Measurements from ENCODE around the gene DNASE2B. TPM values are rescaled to one million over a fixed set of nuclear protein-coding genes. Genes with fewer than 3 reads are reported as not detected.

The DNASE2B gene
- total RNA-seq, 4 donors from 2014 or later, result 0.64 to 1.9 TPM; not detected in 2

DNA sequence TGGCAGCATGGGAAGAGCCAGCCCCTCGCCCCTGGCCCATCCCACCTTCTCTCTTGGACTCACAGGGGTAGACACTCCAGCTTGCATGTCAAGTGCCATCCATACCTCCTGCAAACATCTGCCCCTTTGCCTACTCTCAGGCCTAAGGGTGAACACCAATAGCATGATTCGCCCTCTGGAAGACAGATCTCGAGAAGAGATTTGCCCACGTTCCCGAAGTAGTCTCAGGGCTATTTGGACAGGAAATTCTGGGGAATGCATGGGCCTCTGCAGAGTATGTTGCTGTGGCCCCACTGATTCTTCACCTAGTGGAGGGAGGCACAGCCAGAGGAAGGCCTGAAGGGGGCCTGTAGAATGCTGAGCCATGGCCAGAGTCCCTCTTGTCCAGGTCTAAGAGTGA is 29.8 kb upstream of the DNASE2B start:
- H3K27ac ChIP-seq, result no peak overlapping the region
- H3K9me3 ChIP-seq, result no peaks in the 10 kb centered on the region
- intact Hi-C loops (cut with DNase I; ENCODE audit: low total_unique reads), result no loop called here
- H3K4me1 ChIP-seq, result peaks cover 0 to 14% (median 8%) of the 10 kb centered on the region in 4 donors
- in situ Hi-C loops (cut with MboI; ENCODE audit: low pct_ligation_motif_present in 1 of 4, low pct_unique_long_range_greater_than_20kb in 1 of 4, low sequenced_read_pairs in 3 of 4), result no loop called here
- TF ChIP-seq POLR2AphosphoS5 (IDR thresholded peaks at IDR 0.05) (no peak), POLR2A (IDR thresholded peaks at IDR 0.05) (no peak)
- DNase-seq, result no peak
- H3K4me3 ChIP-seq, result no peak overlapping the region
- WGBS, 2 donors (ENCODE audit: low coverage in 1 of 2), result 97 to 100% methylated on average over 2 to 5 of the region's 5 CpGs
- no peaks in the 10 kb centered on the region for H3K27me3 ChIP-seq
- H3K36me3 ChIP-seq, result no peaks in the 10 kb centered on the region

DNA sequence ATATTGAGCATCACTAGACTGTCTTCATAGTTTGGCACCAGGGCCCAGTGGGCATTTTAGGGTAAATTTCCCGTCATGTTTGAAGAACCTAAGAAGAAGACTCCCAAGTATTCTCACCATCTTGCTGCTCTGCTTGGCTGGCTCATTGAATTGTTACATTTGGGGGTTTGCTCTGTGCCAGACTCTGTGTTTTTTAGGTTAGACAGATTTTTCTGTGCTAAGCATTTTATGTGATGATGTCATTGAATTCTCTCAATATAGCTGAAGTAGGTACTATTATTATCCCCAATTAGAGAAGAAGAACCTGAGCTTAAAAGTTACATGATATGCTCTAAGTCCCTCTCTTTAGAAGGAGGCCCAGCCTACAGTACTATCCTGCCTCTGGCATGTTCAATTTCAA is 28.0 kb upstream of the DNASE2B start:
- TF ChIP-seq EP300 (IDR thresholded peaks at IDR 0.05; ENCODE audit: low read depth) (no peak), POLR2AphosphoS5 (IDR thresholded peaks at IDR 0.05) (no peak), POLR2A (IDR thresholded peaks at IDR 0.05) (no peak)
- TF ChIP-seq, protein P1, sequence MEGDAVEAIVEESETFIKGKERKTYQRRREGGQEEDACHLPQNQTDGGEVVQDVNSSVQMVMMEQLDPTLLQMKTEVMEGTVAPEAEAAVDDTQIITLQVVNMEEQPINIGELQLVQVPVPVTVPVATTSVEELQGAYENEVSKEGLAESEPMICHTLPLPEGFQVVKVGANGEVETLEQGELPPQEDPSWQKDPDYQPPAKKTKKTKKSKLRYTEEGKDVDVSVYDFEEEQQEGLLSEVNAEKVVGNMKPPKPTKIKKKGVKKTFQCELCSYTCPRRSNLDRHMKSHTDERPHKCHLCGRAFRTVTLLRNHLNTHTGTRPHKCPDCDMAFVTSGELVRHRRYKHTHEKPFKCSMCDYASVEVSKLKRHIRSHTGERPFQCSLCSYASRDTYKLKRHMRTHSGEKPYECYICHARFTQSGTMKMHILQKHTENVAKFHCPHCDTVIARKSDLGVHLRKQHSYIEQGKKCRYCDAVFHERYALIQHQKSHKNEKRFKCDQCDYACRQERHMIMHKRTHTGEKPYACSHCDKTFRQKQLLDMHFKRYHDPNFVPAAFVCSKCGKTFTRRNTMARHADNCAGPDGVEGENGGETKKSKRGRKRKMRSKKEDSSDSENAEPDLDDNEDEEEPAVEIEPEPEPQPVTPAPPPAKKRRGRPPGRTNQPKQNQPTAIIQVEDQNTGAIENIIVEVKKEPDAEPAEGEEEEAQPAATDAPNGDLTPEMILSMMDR (IDR thresholded peaks at IDR 0.05), result no peak
- WGBS, 2 donors (ENCODE audit: low coverage in 1 of 2), result 88 to 100% methylated on average over 1 of the region's 1 CpG
- intact Hi-C loops (cut with DNase I; ENCODE audit: low total_unique reads), result no loop called here
- DNase-seq, result no peak
- Histone ChIP-seq H3K36me3 (no peaks in the 10 kb centered on the region), H3K4me3 (no peak overlapping the region), H3K4me1 (peaks cover 0 to 14% (median 10%) of the 10 kb centered on the region in 4 donors), H3K27me3 (no peaks in the 10 kb centered on the region), H3K27ac (no peak overlapping the region), H3K9me3 (no peaks in the 10 kb centered on the region)
- in situ Hi-C loops (cut with MboI; ENCODE audit: low pct_ligation_motif_present in 1 of 4, low pct_unique_long_range_greater_than_20kb in 1 of 4, low sequenced_read_pairs in 3 of 4), result no loop called here

- 91 to 93% methylated on average over 4 of the region's 4 CpGs for WGBS, 2 donors (ENCODE audit: low coverage in 1 of 2)
- no peaks in the 10 kb centered on the region for H3K9me3 ChIP-seq
- peaks cover 0 to 7% (median 4%) of the 10 kb centered on the region in 4 donors for H3K4me1 ChIP-seq
- H3K27ac ChIP-seq, result no peak overlapping the region
- no peak for DNase-seq
- no peak overlapping the region for H3K4me3 ChIP-seq
- TF ChIP-seq POLR2A (IDR thresholded peaks at IDR 0.05) (no peak), POLR2AphosphoS5 (IDR thresholded peaks at IDR 0.05) (no peak), EP300 (IDR thresholded peaks at IDR 0.05; ENCODE audit: low read depth) (no peak)
- TF ChIP-seq, protein P1 (IDR thresholded peaks at IDR 0.05), result no peak
- H3K27me3 ChIP-seq, result no peaks in the 10 kb centered on the region
- in situ Hi-C loops (cut with MboI; ENCODE audit: low pct_ligation_motif_present in 1 of 4, low pct_unique_long_range_greater_than_20kb in 1 of 4, low sequenced_read_pairs in 3 of 4), result no loop called here
- H3K36me3 ChIP-seq, result no peaks in the 10 kb centered on the region
- intact Hi-C loops (cut with DNase I; ENCODE audit: low total_unique reads), result no loop called here
Observed at GRCh38 chr1:84370831-84371394, 27.4 kb upstream of the DNASE2B start.

DNA sequence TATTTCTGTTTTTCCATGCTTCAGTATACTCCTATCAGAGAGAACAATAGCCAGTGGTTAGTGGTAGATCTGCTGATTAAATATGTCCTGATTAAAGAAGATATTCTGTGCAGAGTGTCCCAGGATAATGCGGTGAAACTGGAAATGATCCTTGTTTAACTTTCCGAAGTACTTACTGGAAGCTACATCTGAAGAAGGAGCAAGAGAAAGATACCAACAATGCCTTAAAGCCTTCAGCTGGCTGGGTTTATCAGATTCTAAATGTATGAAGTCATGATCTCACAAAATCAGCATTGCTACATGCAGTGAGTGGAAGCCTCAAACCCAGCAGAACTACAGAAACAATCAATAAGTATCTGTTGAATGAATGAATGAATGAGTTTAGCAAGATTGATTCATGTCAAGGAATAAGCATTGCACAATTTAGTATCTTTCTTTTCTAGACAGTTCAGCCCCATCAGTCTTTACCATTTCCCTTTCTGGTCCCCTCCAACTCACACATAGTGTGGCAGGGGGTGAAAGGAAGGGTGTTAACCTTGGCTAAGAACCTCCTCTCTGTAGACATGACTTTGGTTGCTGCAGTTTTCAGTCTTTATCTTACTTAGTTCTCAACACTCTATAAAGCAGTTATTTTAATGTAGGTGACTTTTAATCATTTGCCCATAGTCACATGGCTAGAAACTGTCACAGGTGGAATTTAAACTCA is 24.7 kb upstream of the DNASE2B start:
- no peak overlapping the region for H3K27ac ChIP-seq
- H3K4me1 ChIP-seq, result peaks cover 0 to 4% (median 0%) of the 10 kb centered on the region in 4 donors
- intact Hi-C loops (cut with DNase I; ENCODE audit: low total_unique reads), result no loop called here
- TF ChIP-seq POLR2A (IDR thresholded peaks at IDR 0.05), result no peak
- TF ChIP-seq POLR2AphosphoS5 (IDR thresholded peaks at IDR 0.05), result no peak
- TF ChIP-seq, protein P1 (IDR thresholded peaks at IDR 0.05), result no peak
- TF ChIP-seq EP300 (IDR thresholded peaks at IDR 0.05; ENCODE audit: low read depth), result no peak
- in situ Hi-C loops (cut with MboI; ENCODE audit: low pct_ligation_motif_present in 1 of 4, low pct_unique_long_range_greater_than_20kb in 1 of 4, low sequenced_read_pairs in 3 of 4), result no loop called here
- H3K4me3 ChIP-seq, result no peak overlapping the region
- no peaks in the 10 kb centered on the region for H3K36me3 ChIP-seq
- no peaks in the 10 kb centered on the region for H3K9me3 ChIP-seq
- DNase-seq, result no peak
- WGBS, 2 donors (ENCODE audit: low coverage in 1 of 2), result 38 to 57% methylated on average over 2 of the region's 2 CpGs
- no peaks in the 10 kb centered on the region for H3K27me3 ChIP-seq
